Neural cell (in vitro differentiated cells): ENCODE results near the gene NPAS3. TPM values are rescaled to one million over a fixed set of nuclear protein-coding genes. Genes with fewer than 3 reads are reported as not detected.

Experiments used
- H2AFZ ChIP-seq: fragments of 200-600, 300-800 bp; sonication (generic), shearing (Covaris generic); 2 replicates; pipeline ENCODE4 v1.6.0; 2014; ENCODE audit warnings: low read depth, mild to moderate bottlenecking, antibody characterized with exemption, low read length, moderate library complexity
- H3F3A ChIP-seq: fragments of 200-600 bp; shearing (Covaris generic); 2 replicates; pipeline ENCODE4 v1.6.1; 2016; ENCODE audit warnings: mild to moderate bottlenecking, moderate library complexity, mixed read lengths, antibody characterized with exemption, low read length; ENCODE audit not compliant: insufficient read depth, poor library complexity, severe bottlenecking
- H3K27ac ChIP-seq: fragments of 200-600, 300-800 bp; sonication (generic), shearing (Covaris generic); 2 replicates; pipeline ENCODE4 v1.5.1; 2014; ENCODE audit warnings: mild to moderate bottlenecking, low read length, moderate library complexity
- H3K27me3 ChIP-seq: fragments of 300-800, 200-600 bp; sonication (generic), shearing (Covaris generic); 2 replicates; pipeline ENCODE4 v1.6.0; 2014; ENCODE audit warnings: mild to moderate bottlenecking, low read depth, low read length, moderate library complexity; ENCODE audit not compliant: insufficient read depth
- H3K36me3 ChIP-seq: fragments of 300-800, 200-600 bp; sonication (generic), shearing (Covaris generic); 2 replicates; pipeline ENCODE4 v1.5.1; 2014; ENCODE audit warnings: mild to moderate bottlenecking, antibody characterized with exemption, low read length, moderate library complexity; ENCODE audit not compliant: insufficient read depth
- H3K4me2 ChIP-seq: fragments of 300-800, 200-600 bp; sonication (generic), shearing (Covaris generic); 2 replicates; pipeline ENCODE4 v1.6.0; 2014; ENCODE audit warnings: mild to moderate bottlenecking, low read length
- H3K4me3 ChIP-seq: fragments of 300-800, 200-600 bp; sonication (generic), shearing (Covaris generic); 2 replicates; pipeline ENCODE4 v1.5.1; 2014; ENCODE audit warnings: mild to moderate bottlenecking, low read length, moderate library complexity
- H3K79me2 ChIP-seq: fragments of 200-600 bp; shearing (Covaris generic); replicated peaks from 2 replicates; pipeline ENCODE4 v1.6.0; 2014; ENCODE audit warnings: mild to moderate bottlenecking, low read length, moderate library complexity; ENCODE audit not compliant: insufficient read depth
- H3K9ac ChIP-seq: fragments of 300-800, 200-600 bp; sonication (generic), shearing (Covaris generic); 2 replicates; pipeline ENCODE4 v1.6.1; 2016; ENCODE audit warnings: mild to moderate bottlenecking, low read length, mixed read lengths
- H3K9me2 ChIP-seq: fragments of 200-600 bp; shearing (Covaris generic); 2 replicates; pipeline ENCODE4 v1.6.1; 2016; ENCODE audit warnings: mild to moderate bottlenecking, low read length, mixed read lengths; ENCODE audit not compliant: insufficient read depth
- H3K9me3 ChIP-seq: fragments of 200-600, 300-800 bp; sonication (generic), shearing (Covaris generic); 2 replicates; pipeline ENCODE4 v1.6.1; 2016; ENCODE audit warnings: mild to moderate bottlenecking, mixed run types, low read length, moderate library complexity, mixed read lengths
- H4K20me1 ChIP-seq: fragments of 200-600 bp; shearing (Covaris generic); 2 replicates; pipeline ENCODE4 v1.6.1; 2016; ENCODE audit warnings: mild to moderate bottlenecking, mixed run types; ENCODE audit not compliant: insufficient read depth
- EP300 ChIP-seq: fragments of 450-650 bp; conservative IDR thresholded peaks from 2 replicates; pipeline ENCODE4 v1.6.1; 2014; ENCODE audit warnings: antibody characterized with exemption, mild to moderate bottlenecking, moderate library complexity; ENCODE audit not compliant: poor library complexity, severe bottlenecking
- EZH2 ChIP-seq: fragments of 200-600, 300-800 bp; shearing (Covaris generic), sonication (generic); IDR thresholded peaks from 2 replicates; pipeline ENCODE4 v1.6.1; 2014; ENCODE audit warnings: antibody characterized with exemption, low read length, borderline replicate concordance, mild to moderate bottlenecking; ENCODE audit not compliant: insufficient read depth, poor library complexity, severe bottlenecking
- MXI1 ChIP-seq: fragments of 450-650 bp; conservative IDR thresholded peaks from 2 replicates; pipeline ENCODE4 v1.6.1; 2014; ENCODE audit warnings: antibody characterized with exemption, mild to moderate bottlenecking; ENCODE audit not compliant: poor library complexity, severe bottlenecking
- POLR2AphosphoS5 ChIP-seq: IDR thresholded peaks from 2 replicates; pipeline ENCODE4 v1.6.1; 2012
- RAD21 ChIP-seq: fragments of 450-650 bp; conservative IDR thresholded peaks from 2 replicates; pipeline ENCODE4 v1.6.1; 2014; ENCODE audit warnings: antibody characterized with exemption, mild to moderate bottlenecking, moderate library complexity
- SMC3 ChIP-seq: fragments of 450-650 bp; conservative IDR thresholded peaks from 2 replicates; pipeline ENCODE4 v1.6.1; 2014; ENCODE audit warnings: antibody characterized with exemption, mild to moderate bottlenecking, moderate library complexity; ENCODE audit not compliant: poor library complexity
- TAF1 ChIP-seq: IDR thresholded peaks from 2 replicates; pipeline ENCODE4 v1.6.1; 2012; ENCODE audit warnings: low read depth
- polyA plus RNA-seq: library from polyadenylated mRNA; depleted of rRNA; stranded (reverse); fragments of >200 nt; gene quantifications from 2 replicates; pipeline ENCODE4 v1.2.3, GENCODE V29; 2014
- TF ChIP-seq, protein P1 (sequence below): IDR thresholded peaks from 2 replicates; pipeline ENCODE4 v1.6.1; 2012; ENCODE audit warnings: borderline replicate concordance
- TF ChIP-seq, protein P2 (sequence below): fragments of 450-650 bp; IDR thresholded peaks from 2 replicates; pipeline ENCODE4 v1.5.1; 2014; ENCODE audit warnings: antibody characterized with exemption, mild to moderate bottlenecking, moderate library complexity; ENCODE audit not compliant: poor library complexity, severe bottlenecking

Gene NPAS3
- polyA plus RNA-seq, 1 donor from 2014 or later, result 1.3 TPM

DNA sequence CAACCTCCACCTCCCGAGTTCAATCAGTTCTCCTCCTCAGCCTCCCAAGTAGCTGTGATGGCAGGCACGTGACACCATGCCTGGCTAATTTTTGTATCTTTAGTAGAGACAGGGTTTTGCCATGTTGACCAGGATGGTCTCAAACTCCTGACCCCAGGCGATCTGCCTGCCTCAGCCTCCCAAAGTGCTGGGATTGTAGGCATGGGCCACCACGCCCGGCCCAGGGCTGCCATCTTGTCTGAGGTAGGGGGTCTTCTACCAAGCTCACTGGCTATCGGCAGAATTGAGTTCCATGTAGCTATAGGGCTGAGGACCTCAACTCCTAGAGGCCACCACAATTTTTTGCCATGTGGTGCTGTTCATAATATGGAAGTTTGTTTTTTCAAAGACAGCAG is 896.6 kb downstream of the NPAS3 start:
- Histone ChIP-seq H3F3A (no peaks in the 10 kb centered on the region), H3K79me2 (no peaks in the 10 kb centered on the region), H3K27me3 (no peaks in the 10 kb centered on the region), H3K9me2 (no peaks in the 10 kb centered on the region), H3K9ac (no peak overlapping the region), H3K36me3 (no peaks in the 10 kb centered on the region), H3K4me2 (no peak overlapping the region), H2AFZ (no peak overlapping the region), H3K27ac (no peak overlapping the region), H3K9me3 (no peaks in the 10 kb centered on the region), H4K20me1 (no peaks in the 10 kb centered on the region), H3K4me3 (no peak overlapping the region)
- TF ChIP-seq SMC3 (no peak), TAF1 (no peak), RAD21 (no peak), POLR2AphosphoS5 (no peak), EP300 (no peak), EZH2 (no peak), MXI1 (no peak)
- TF ChIP-seq, protein P1, sequence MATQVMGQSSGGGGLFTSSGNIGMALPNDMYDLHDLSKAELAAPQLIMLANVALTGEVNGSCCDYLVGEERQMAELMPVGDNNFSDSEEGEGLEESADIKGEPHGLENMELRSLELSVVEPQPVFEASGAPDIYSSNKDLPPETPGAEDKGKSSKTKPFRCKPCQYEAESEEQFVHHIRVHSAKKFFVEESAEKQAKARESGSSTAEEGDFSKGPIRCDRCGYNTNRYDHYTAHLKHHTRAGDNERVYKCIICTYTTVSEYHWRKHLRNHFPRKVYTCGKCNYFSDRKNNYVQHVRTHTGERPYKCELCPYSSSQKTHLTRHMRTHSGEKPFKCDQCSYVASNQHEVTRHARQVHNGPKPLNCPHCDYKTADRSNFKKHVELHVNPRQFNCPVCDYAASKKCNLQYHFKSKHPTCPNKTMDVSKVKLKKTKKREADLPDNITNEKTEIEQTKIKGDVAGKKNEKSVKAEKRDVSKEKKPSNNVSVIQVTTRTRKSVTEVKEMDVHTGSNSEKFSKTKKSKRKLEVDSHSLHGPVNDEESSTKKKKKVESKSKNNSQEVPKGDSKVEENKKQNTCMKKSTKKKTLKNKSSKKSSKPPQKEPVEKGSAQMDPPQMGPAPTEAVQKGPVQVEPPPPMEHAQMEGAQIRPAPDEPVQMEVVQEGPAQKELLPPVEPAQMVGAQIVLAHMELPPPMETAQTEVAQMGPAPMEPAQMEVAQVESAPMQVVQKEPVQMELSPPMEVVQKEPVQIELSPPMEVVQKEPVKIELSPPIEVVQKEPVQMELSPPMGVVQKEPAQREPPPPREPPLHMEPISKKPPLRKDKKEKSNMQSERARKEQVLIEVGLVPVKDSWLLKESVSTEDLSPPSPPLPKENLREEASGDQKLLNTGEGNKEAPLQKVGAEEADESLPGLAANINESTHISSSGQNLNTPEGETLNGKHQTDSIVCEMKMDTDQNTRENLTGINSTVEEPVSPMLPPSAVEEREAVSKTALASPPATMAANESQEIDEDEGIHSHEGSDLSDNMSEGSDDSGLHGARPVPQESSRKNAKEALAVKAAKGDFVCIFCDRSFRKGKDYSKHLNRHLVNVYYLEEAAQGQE, result no peak
- TF ChIP-seq, protein P2, sequence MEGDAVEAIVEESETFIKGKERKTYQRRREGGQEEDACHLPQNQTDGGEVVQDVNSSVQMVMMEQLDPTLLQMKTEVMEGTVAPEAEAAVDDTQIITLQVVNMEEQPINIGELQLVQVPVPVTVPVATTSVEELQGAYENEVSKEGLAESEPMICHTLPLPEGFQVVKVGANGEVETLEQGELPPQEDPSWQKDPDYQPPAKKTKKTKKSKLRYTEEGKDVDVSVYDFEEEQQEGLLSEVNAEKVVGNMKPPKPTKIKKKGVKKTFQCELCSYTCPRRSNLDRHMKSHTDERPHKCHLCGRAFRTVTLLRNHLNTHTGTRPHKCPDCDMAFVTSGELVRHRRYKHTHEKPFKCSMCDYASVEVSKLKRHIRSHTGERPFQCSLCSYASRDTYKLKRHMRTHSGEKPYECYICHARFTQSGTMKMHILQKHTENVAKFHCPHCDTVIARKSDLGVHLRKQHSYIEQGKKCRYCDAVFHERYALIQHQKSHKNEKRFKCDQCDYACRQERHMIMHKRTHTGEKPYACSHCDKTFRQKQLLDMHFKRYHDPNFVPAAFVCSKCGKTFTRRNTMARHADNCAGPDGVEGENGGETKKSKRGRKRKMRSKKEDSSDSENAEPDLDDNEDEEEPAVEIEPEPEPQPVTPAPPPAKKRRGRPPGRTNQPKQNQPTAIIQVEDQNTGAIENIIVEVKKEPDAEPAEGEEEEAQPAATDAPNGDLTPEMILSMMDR, result no peak

DNA sequence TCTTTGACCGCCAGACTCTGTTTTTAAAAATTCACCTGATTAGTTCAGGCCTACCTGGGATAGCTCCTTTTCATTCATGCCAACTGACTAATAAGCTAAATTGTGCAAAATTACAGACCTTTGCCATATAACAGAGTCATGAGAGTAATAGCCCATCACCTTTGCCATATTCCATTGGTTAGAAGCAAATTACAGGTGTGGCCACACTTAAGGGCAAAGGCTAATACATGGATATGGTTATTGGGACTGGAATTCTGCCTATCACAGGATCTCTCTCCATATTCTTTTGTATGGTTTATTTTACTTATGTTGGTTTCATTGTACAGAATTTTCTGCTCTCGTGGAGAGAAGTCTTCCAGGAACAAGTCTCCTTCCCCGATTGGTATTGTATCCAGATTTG is 897.0 kb downstream of the NPAS3 start:
- Histone ChIP-seq H3F3A (no peaks in the 10 kb centered on the region), H2AFZ (no peak overlapping the region), H3K9me3 (no peaks in the 10 kb centered on the region), H3K4me3 (no peak overlapping the region), H3K79me2 (no peaks in the 10 kb centered on the region), H3K4me2 (no peak overlapping the region), H3K27ac (no peak overlapping the region), H3K27me3 (no peaks in the 10 kb centered on the region), H4K20me1 (no peaks in the 10 kb centered on the region), H3K9me2 (no peaks in the 10 kb centered on the region), H3K9ac (no peak overlapping the region), H3K36me3 (no peaks in the 10 kb centered on the region)
- TF ChIP-seq EZH2 (no peak), SMC3 (no peak), EP300 (no peak)
- TF ChIP-seq, protein P2, result no peak
- TF ChIP-seq, protein P1, result no peak
